HG03097 (cell line): ENCODE data around the gene MESD.

Experiments used
- ATAC-seq: cut with Tn5 transposase; IDR thresholded peaks from one replicate; pipeline ENCODE4 v1.9.1; 2021; ENCODE audit not compliant: unreplicated experiment, low FRiP score

Gene MESD

GRCh38 chr15:80913541-80913940, 76.1 kb downstream of the MESD start:
- no peak for ATAC-seq

GRCh38 chr15:80912673-80913072, 76.9 kb downstream of the MESD start:
- ATAC-seq = no peak

DNA sequence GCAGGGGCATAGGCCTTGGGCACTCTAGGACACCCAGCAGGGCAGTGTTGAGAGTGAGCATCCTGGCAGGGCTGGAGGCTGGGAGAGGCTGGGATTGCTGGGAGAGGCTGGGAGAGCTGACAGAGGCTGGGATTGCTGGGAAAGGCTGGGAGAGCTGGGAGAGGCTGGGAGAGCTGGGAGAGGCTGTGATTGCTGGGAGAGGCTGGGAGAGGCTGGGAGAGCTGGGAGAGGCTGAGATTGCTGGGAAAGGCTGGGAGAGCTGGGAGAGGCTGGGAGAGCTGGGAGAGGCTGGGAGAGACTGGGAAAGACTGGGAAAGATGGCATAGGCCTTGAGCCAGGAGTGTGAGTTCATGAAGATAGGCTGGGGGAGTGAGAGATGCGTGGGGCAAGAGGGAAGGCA, 77.8 kb downstream of the MESD start:
- no peak for ATAC-seq

- ATAC-seq = no peak
Measured at GRCh38 chr15:80906159-80906766, 83.4 kb downstream of the MESD start.

DNA sequence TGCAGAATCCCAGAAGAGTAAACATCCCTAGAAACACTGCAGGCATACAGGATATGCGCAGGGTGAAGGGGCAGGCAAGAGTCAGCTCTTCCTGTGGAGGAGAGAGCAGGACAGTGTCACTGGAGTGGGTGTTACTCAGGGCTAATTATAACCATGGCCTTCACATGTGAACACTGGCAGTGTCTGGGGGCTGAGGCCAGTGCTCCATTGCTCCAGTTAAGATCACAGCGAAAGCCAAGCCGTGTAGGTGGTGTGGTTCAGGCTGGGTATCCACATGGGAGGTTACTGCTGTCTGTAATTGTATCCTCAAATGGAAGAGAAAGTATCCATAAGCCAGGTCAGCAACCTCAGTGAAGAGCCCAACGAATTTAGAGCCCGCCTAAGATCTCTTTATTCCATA, 84.6 kb downstream of the MESD start:
- no peak for ATAC-seq

- ATAC-seq = no peak
Measured at GRCh38 chr15:80902298-80902801, 87.3 kb downstream of the MESD start.

DNA sequence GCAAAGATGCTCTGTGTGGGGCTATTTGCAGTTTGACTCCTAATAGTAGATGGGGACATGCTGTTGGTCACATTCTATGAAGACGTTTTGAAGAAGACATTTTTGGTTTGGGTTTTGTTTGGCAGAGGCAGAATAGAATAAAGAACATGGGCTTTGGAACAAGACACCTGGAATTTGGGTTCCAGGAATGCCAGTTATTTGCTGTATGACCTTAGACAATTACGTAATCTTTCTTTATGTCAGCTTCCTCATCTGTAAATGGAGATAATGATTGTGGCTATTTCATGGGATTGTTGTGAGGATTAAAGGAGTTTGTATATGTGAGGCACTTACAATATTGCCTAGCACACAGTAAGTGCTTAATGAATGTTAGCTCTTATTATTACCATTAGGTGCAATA, 91.6 kb downstream of the MESD start:
- no peak for ATAC-seq
